Measurements from ENCODE around the gene SORCS3.
A peak's percentile ranks its signal among the peaks of the same experiment; 100 is the strongest.

Gene SORCS3

DNA sequence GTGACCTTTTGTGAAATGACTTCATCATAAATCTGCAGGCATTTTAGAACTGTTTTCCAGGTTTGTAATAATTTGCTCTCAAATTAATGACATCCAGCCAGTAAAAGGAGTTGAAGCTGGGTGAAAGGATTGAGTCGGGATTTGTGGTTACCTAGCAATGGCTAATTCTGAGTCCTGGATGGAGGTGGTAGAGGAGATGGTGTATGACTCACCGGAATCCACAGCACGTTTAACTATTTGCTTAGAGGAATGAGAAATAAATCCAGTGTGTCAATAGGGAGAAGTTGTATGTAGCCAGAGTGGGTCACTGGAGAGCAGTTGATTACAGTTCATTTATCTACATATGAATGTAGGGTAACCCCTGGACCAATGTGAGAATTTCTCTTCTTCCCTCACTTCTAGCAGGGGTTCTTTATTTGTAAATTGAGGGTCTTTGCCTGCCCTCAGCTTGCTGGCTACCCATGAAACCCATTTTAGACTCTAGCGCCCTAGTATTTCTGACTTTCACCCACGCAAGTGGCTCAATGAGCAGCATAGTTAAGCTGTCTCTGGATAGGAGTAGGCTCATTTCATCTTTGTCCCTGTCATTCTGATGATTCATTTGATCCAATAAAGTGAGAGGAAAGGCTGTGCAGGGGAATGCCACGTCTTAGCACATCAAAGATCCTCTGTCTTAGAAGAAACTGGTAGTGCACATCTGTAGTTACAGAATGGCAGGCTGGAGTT lies 547.8 kb downstream of the SORCS3 start:
- H4K5ac ChIP-seq (ENCODE audit: low read length), result no peak overlapping the region
- H3K23ac ChIP-seq (ENCODE audit: low read length), result no peak overlapping the region
- DNase-seq, result peak; percentile 37
- H3K9ac ChIP-seq (ENCODE audit: low read length), result no peak overlapping the region
- H3K27ac ChIP-seq (ENCODE audit: low read depth, low read length), result no peak overlapping the region
- no peak overlapping the region for H2BK120ac ChIP-seq (ENCODE audit: low read depth, low read length)
- WGBS (ENCODE audit: extremely low coverage, insufficient coverage, low lambda C conversion rate), result no CpG with 5 or more reads among the region's 6 CpGs
- H3K36me3 ChIP-seq (ENCODE audit: control insufficient read depth, insufficient read depth, low read length), result no peaks in the 10 kb centered on the region
- H2BK5ac ChIP-seq (ENCODE audit: low read length), result no peak overlapping the region
- no peak overlapping the region for H3K4me3 ChIP-seq (ENCODE audit: low read length)
- H3K79me2 ChIP-seq (ENCODE audit: control insufficient read depth, insufficient read depth, low read length), result no peaks in the 10 kb centered on the region
- H2BK15ac ChIP-seq (replicated peaks; ENCODE audit: low read depth), result no peak overlapping the region
- no peaks in the 10 kb centered on the region for H3K4me1 ChIP-seq (ENCODE audit: control insufficient read depth, low read depth, low read length)
- no peak overlapping the region for H3K56ac ChIP-seq (ENCODE audit: low read length)
- no peak overlapping the region for H3K4me2 ChIP-seq (ENCODE audit: low read length)
- H4K8ac ChIP-seq (ENCODE audit: low read depth, low read length), result no peak overlapping the region
- no peak overlapping the region for H3K4ac ChIP-seq (ENCODE audit: low read depth, low read length)
- H3K18ac ChIP-seq (ENCODE audit: low read length), result no peak overlapping the region
- no peaks in the 10 kb centered on the region for H3K79me1 ChIP-seq (ENCODE audit: low read length)
- no peaks in the 10 kb centered on the region for H3K27me3 ChIP-seq (ENCODE audit: insufficient read depth, low read length, poor library complexity)
- H2AK5ac ChIP-seq (ENCODE audit: low read length), result no peak overlapping the region

DNA sequence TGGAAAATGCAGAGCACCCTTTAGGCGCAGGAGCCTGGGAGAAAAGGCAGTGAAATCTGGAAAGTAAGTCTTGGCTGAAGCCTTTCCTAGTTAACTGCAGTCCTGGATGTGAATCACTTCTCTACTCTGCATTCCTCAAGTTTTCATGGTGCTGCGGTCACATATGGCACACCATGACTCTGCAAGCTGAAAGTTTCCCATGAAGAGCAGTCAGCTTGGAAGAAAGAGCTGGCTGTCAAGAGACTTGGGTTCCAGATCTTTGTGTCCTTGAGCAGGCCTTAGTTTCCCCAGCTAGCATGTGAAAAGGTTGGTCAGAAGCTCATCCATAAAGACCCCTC lies 548.3 kb downstream of the SORCS3 start:
- H3K27ac ChIP-seq (ENCODE audit: low read depth, low read length), result no peak overlapping the region
- DNase-seq, result no peak

DNA sequence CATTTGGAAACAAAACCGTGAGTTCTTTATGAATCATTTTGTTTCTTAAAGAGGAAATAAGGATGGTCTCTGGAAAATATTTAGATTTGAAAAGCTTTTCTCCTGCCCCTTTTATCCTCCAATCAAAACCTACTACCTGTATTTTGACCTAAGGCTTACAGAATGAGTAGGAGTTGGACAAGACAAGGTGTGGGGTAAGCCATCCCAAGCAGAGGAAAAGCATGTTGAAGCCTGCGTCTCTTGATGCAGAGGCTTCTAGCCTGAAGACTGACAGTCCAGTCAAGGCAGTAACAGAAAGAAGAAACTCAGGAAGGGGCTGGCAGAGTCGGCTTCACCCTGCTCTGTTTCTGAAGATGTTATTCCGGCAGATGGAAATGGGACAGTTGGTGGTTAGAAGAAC lies 551.1 kb downstream of the SORCS3 start:
- no peak overlapping the region for H2AK5ac ChIP-seq (ENCODE audit: low read length)
- H3K56ac ChIP-seq (ENCODE audit: low read length), result no peak overlapping the region
- H2BK15ac ChIP-seq (replicated peaks; ENCODE audit: low read depth), result no peak overlapping the region
- no peaks in the 10 kb centered on the region for H3K36me3 ChIP-seq (ENCODE audit: control insufficient read depth, insufficient read depth, low read length)
- no peak overlapping the region for H4K5ac ChIP-seq (ENCODE audit: low read length)
- no peaks in the 10 kb centered on the region for H3K79me1 ChIP-seq (ENCODE audit: low read length)
- no peak overlapping the region for H3K4ac ChIP-seq (ENCODE audit: low read depth, low read length)
- no peak overlapping the region for H3K18ac ChIP-seq (ENCODE audit: low read length)
- no peak overlapping the region for H3K27ac ChIP-seq (ENCODE audit: low read depth, low read length)
- H3K27me3 ChIP-seq (ENCODE audit: insufficient read depth, low read length, poor library complexity), result no peaks in the 10 kb centered on the region
- no peak overlapping the region for H2BK120ac ChIP-seq (ENCODE audit: low read depth, low read length)
- H3K4me1 ChIP-seq (ENCODE audit: control insufficient read depth, low read depth, low read length), result no peaks in the 10 kb centered on the region
- no CpG with 5 or more reads among the region's 4 CpGs for WGBS (ENCODE audit: extremely low coverage, insufficient coverage, low lambda C conversion rate)
- DNase-seq, result no peak
- H4K8ac ChIP-seq (ENCODE audit: low read depth, low read length), result no peak overlapping the region
- H3K23ac ChIP-seq (ENCODE audit: low read length), result no peak overlapping the region
- H3K4me2 ChIP-seq (ENCODE audit: low read length), result no peak overlapping the region
- no peak overlapping the region for H3K4me3 ChIP-seq (ENCODE audit: low read length)
- no peaks in the 10 kb centered on the region for H3K79me2 ChIP-seq (ENCODE audit: control insufficient read depth, insufficient read depth, low read length)
- H2BK5ac ChIP-seq (ENCODE audit: low read length), result no peak overlapping the region
- H3K9ac ChIP-seq (ENCODE audit: low read length), result no peak overlapping the region

More for the DNA sequence above, 548.3 kb downstream of the SORCS3 start:
- Histone ChIP-seq H3K79me1 (ENCODE audit: low read length) (no peaks in the 10 kb centered on the region), H4K5ac (ENCODE audit: low read length) (no peak overlapping the region), H2BK120ac (ENCODE audit: low read depth, low read length) (no peak overlapping the region), H3K27me3 (ENCODE audit: insufficient read depth, low read length, poor library complexity) (no peaks in the 10 kb centered on the region), H3K18ac (ENCODE audit: low read length) (no peak overlapping the region), H3K9ac (ENCODE audit: low read length) (no peak overlapping the region), H3K4me2 (ENCODE audit: low read length) (no peak overlapping the region), H3K23ac (ENCODE audit: low read length) (no peak overlapping the region), H4K8ac (ENCODE audit: low read depth, low read length) (no peak overlapping the region), H3K79me2 (ENCODE audit: control insufficient read depth, insufficient read depth, low read length) (no peaks in the 10 kb centered on the region), H3K4me3 (ENCODE audit: low read length) (no peak overlapping the region), H2BK5ac (ENCODE audit: low read length) (no peak overlapping the region), H2BK15ac (replicated peaks; ENCODE audit: low read depth) (no peak overlapping the region), H3K4ac (ENCODE audit: low read depth, low read length) (no peak overlapping the region), H2AK5ac (ENCODE audit: low read length) (no peak overlapping the region), H3K4me1 (ENCODE audit: control insufficient read depth, low read depth, low read length) (no peaks in the 10 kb centered on the region), H3K36me3 (ENCODE audit: control insufficient read depth, insufficient read depth, low read length) (no peaks in the 10 kb centered on the region), H3K56ac (ENCODE audit: low read length) (no peak overlapping the region)
- WGBS (ENCODE audit: extremely low coverage, insufficient coverage, low lambda C conversion rate), result no CpG with 5 or more reads among the region's 2 CpGs

DNA sequence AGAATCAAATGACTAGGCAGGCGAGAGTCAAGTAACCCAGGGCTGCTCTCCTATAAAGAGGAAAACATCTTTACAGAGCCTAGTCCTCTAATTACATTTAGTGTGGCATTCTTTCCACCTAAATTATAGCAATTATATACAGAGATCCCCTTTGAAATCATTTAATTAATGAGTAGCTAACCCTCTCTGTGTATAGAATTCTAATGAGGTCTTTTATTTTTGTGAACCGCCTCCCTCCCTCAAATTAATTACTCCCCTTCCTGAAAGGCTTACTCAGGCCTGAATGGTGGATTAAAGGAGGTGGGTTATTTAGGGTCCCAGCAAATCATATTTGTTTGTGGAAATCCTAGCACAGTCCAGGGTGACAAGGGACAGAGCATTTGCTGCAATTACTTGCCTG lies 551.8 kb downstream of the SORCS3 start:
- Histone ChIP-seq H3K4ac (ENCODE audit: low read depth, low read length) (no peak overlapping the region), H3K79me1 (ENCODE audit: low read length) (no peaks in the 10 kb centered on the region), H3K18ac (ENCODE audit: low read length) (no peak overlapping the region), H3K23ac (ENCODE audit: low read length) (no peak overlapping the region), H2BK5ac (ENCODE audit: low read length) (no peak overlapping the region), H4K8ac (ENCODE audit: low read depth, low read length) (no peak overlapping the region), H4K5ac (ENCODE audit: low read length) (no peak overlapping the region), H2BK15ac (replicated peaks; ENCODE audit: low read depth) (no peak overlapping the region), H3K4me3 (ENCODE audit: low read length) (no peak overlapping the region), H2AK5ac (ENCODE audit: low read length) (no peak overlapping the region), H3K27ac (ENCODE audit: low read depth, low read length) (no peak overlapping the region), H3K9ac (ENCODE audit: low read length) (no peak overlapping the region), H3K79me2 (ENCODE audit: control insufficient read depth, insufficient read depth, low read length) (no peaks in the 10 kb centered on the region), H3K56ac (ENCODE audit: low read length) (no peak overlapping the region), H3K36me3 (ENCODE audit: control insufficient read depth, insufficient read depth, low read length) (no peaks in the 10 kb centered on the region), H2BK120ac (ENCODE audit: low read depth, low read length) (no peak overlapping the region), H3K4me2 (ENCODE audit: low read length) (no peak overlapping the region), H3K4me1 (ENCODE audit: control insufficient read depth, low read depth, low read length) (no peaks in the 10 kb centered on the region), H3K27me3 (ENCODE audit: insufficient read depth, low read length, poor library complexity) (no peaks in the 10 kb centered on the region)
- no peak for DNase-seq
- WGBS (ENCODE audit: extremely low coverage, insufficient coverage, low lambda C conversion rate), result no CpG with 5 or more reads among the region's 2 CpGs

DNA sequence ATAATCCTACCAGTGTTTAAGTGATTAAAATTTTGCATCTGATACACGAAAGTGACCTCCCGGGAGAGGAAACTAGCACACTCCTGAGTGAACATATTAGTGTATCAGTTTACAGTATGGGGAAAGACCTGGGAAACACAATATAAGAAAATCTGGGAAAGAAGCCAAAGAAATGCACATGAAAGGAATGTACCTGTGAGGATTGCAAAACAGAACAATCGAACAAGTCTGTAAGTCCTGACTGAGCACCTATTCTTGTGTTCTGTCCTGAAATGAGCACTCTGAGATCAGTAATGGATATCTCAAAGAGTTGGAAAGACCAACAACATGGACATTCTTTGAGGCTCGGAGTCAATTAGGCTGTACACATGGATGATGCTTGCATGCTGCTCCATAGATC lies 554.7 kb downstream of the SORCS3 start:
- Histone ChIP-seq H3K56ac (ENCODE audit: low read length) (no peak overlapping the region), H3K79me2 (ENCODE audit: control insufficient read depth, insufficient read depth, low read length) (no peaks in the 10 kb centered on the region), H3K4ac (ENCODE audit: low read depth, low read length) (no peak overlapping the region), H3K4me2 (ENCODE audit: low read length) (no peak overlapping the region), H2AK5ac (ENCODE audit: low read length) (no peak overlapping the region), H3K4me1 (ENCODE audit: control insufficient read depth, low read depth, low read length) (no peaks in the 10 kb centered on the region), H4K8ac (ENCODE audit: low read depth, low read length) (no peak overlapping the region), H3K36me3 (ENCODE audit: control insufficient read depth, insufficient read depth, low read length) (no peaks in the 10 kb centered on the region), H3K23ac (ENCODE audit: low read length) (no peak overlapping the region), H2BK15ac (replicated peaks; ENCODE audit: low read depth) (no peak overlapping the region), H3K27ac (ENCODE audit: low read depth, low read length) (no peak overlapping the region), H3K79me1 (ENCODE audit: low read length) (no peaks in the 10 kb centered on the region), H4K5ac (ENCODE audit: low read length) (no peak overlapping the region), H3K4me3 (ENCODE audit: low read length) (no peak overlapping the region), H3K18ac (ENCODE audit: low read length) (no peak overlapping the region), H2BK120ac (ENCODE audit: low read depth, low read length) (no peak overlapping the region), H3K9ac (ENCODE audit: low read length) (no peak overlapping the region), H2BK5ac (ENCODE audit: low read length) (no peak overlapping the region), H3K27me3 (ENCODE audit: insufficient read depth, low read length, poor library complexity) (no peaks in the 10 kb centered on the region)
- WGBS (ENCODE audit: extremely low coverage, insufficient coverage, low lambda C conversion rate), result no CpG with 5 or more reads among the region's 4 CpGs
- DNase-seq, result no peak

Measured in mesendoderm (in vitro differentiated cells).